Measurements from ENCODE around the gene ABCC6.

Gene ABCC6

DNA sequence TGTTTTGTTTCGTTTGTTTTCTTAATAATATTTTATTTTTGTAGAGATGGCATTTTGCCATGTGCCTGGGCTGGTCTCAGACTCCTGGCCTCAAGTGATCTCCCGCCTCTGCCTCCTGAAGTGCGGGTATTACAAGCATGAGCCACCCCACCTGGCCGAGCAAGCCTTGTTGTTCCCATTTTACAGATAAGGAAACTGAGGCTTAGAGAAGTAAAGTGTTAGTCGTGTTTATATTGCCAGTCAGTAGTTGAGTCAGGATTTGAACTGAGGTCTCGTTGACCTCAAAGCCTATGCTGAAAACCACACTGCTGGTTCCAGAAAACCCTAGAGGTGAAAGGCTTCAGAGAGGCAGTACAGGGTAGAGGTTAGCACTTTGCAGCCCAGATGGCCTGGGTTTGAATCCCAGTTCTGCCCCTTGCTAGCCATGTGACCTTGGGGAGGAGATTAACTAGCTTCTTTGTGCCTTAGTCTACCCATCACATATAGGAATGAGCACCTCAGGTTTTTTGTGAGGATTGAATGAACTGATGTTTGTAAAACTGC lies 102.0 kb downstream of the ABCC6 start (continued):
- TF ChIP-seq, protein P1, sequence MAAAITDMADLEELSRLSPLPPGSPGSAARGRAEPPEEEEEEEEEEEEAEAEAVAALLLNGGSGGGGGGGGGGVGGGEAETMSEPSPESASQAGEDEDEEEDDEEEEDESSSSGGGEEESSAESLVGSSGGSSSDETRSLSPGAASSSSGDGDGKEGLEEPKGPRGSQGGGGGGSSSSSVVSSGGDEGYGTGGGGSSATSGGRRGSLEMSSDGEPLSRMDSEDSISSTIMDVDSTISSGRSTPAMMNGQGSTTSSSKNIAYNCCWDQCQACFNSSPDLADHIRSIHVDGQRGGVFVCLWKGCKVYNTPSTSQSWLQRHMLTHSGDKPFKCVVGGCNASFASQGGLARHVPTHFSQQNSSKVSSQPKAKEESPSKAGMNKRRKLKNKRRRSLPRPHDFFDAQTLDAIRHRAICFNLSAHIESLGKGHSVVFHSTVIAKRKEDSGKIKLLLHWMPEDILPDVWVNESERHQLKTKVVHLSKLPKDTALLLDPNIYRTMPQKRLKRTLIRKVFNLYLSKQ (tag by site-specific recombination; IDR thresholded peaks at IDR 0.05; ENCODE audit: borderline replicate concordance) = no peak

DNA sequence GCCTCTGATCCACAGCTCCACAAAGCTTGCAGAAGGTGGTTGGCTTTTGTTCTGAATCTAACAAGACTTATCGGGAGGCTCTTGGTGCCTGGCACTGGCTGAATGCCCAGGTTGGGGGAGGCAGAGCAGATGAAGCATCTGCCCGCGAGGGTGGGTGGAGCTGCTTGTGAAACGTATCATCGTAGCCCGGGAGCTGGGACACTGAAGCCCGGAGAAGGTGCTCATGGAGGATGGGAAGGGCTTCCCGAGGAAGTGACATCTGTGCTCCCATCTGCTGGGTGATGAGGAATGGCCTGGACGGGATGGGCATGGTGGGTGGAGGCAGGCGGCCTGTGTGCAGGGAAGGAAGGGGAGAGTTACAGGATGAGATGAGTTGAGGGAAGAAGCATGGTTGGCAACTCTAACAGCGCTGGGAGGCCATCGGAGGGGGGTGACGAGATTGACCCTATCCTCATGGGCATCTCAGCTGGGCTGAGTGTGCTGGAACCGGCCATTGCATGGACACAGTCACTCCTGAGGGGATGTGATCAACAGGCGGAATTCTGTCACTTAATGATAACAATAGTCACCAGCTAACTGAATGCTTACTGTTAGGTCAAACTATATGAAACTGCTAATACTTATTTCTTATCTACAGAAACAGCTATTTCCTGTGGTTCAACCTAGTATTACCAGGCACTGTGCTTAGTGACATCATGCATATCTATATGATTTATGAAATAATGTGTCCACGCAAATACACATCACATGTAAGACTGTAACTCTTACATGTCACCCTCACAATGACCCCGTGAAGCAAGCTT lies 102.7 kb downstream of the ABCC6 start:
- Histone ChIP-seq H3K4me3 (ENCODE audit: low read depth, low read length) (no peak overlapping the region), H3K27ac (ENCODE audit: extremely low read depth, low read depth, low read length) (no peak overlapping the region), H3K9me3 (ENCODE audit: control insufficient read depth, insufficient read depth, low read depth, low read length) (no peaks in the 10 kb centered on the region), H3K4me1 (ENCODE audit: control insufficient read depth, insufficient read depth, low read length) (no peaks in the 10 kb centered on the region), H3K36me3 (ENCODE audit: control insufficient read depth in 2 of 2, insufficient read depth in 1 of 2, low read length in 2 of 2) (peaks cover 19 to 74% of the 10 kb centered on the region in 2 experiments; a peak in 2 of 3 replicates)
- ChIA-PET CTCF (interaction anchor here (0.6 to 1.2 kb wide), 3 partner anchors 49 to 417 kb away, joined by 3 to 4 read pairs (median 4); no protein-coding TSS in a partner anchor), POLR2A (no interaction called here)
- TF ChIP-seq, protein P2, sequence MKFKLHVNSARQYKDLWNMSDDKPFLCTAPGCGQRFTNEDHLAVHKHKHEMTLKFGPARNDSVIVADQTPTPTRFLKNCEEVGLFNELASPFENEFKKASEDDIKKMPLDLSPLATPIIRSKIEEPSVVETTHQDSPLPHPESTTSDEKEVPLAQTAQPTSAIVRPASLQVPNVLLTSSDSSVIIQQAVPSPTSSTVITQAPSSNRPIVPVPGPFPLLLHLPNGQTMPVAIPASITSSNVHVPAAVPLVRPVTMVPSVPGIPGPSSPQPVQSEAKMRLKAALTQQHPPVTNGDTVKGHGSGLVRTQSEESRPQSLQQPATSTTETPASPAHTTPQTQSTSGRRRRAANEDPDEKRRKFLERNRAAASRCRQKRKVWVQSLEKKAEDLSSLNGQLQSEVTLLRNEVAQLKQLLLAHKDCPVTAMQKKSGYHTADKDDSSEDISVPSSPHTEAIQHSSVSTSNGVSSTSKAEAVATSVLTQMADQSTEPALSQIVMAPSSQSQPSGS (tag by site-specific recombination; IDR thresholded peaks at IDR 0.05; ENCODE audit: low read depth) = 0 out of 2 replicates have a peak, but pooled peaks have one; percentile 12
- no peak for TF ChIP-seq ZNF544 (tag by site-specific recombination; IDR thresholded peaks at IDR 0.05)

DNA sequence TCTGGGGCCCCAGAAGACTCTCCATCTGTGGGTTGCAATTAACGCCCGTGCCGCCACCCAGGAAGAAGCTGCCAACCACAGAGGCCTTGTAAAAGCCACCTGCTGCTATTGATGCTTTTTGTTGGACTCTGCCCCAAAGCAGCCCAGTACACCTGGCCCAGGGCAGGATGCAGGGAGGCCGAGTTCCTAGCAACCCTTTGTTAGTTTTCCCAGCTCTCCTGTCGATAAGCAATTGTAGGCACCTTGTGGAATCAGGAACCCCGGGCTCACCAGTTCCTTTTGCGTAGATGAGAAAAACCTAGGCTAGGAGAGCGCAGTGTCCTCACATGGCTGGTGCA lies 103.3 kb downstream of the ABCC6 start:
- Histone ChIP-seq H3K36me3 (ENCODE audit: control insufficient read depth in 2 of 2, insufficient read depth in 1 of 2, low read length in 2 of 2) (peaks cover 19 to 75% of the 10 kb centered on the region in 2 experiments; a peak in 2 of 3 replicates), H3K9me3 (ENCODE audit: control insufficient read depth, insufficient read depth, low read depth, low read length) (no peaks in the 10 kb centered on the region), H3K4me3 (ENCODE audit: low read depth, low read length) (no peak overlapping the region), H3K4me1 (ENCODE audit: control insufficient read depth, insufficient read depth, low read length) (no peaks in the 10 kb centered on the region), H3K27ac (ENCODE audit: extremely low read depth, low read depth, low read length) (no peak overlapping the region)
- no peak for TF ChIP-seq ZNF768 (tag by site-specific recombination; IDR thresholded peaks at IDR 0.05)
- TF ChIP-seq, protein P3, sequence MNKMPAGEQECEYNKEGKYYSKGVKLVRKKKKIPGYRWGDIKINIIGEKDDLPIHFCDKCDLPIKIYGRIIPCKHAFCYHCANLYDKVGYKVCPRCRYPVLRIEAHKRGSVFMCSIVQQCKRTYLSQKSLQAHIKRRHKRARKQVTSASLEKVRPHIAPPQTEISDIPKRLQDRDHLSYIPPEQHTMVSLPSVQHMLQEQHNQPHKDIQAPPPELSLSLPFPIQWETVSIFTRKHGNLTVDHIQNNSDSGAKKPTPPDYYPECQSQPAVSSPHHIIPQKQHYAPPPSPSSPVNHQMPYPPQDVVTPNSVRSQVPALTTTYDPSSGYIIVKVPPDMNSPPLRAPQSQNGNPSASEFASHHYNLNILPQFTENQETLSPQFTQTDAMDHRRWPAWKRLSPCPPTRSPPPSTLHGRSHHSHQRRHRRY (tag by site-specific recombination; IDR thresholded peaks at IDR 0.05) = no peak
- no peak for TF ChIP-seq REPIN1 (tag by site-specific recombination; IDR thresholded peaks at IDR 0.05; ENCODE audit: low read depth)
- TF ChIP-seq GLIS1 (tag by site-specific recombination; IDR thresholded peaks at IDR 0.05) = no peak
- POLR2A ChIA-PET = no interaction called here
- CTCF ChIA-PET = interaction anchor here (0.6 to 1.2 kb wide), 3 partner anchors 48 to 416 kb away, joined by 3 to 4 read pairs (median 4); no protein-coding TSS in a partner anchor

DNA sequence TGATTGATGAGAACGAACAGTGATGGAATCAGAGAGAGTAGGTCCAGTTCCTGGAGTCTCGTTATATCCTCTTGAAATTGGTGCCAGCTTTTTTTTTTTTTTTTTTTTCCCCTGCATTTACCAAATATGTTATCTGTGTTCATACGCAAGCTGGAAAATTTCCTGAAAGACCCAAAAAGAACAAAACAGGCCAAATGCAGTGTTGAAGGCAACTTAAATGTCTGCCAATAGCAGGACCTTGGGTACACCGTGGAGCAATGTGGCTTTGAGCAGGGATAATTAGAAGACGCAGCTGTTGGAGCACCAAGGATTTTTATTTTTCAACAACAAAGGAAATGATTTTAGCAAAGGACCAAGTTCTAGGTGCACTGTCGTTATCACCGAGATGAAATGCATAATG lies 105.0 kb downstream of the ABCC6 start:
- POLR2A ChIA-PET = interaction anchor here (0.6 kb wide), 1 partner anchor 184 kb away, joined by 3 read pairs; no protein-coding TSS in a partner anchor
- CTCF ChIA-PET = interaction anchor here (0.7 kb wide), 1 partner anchor 335 kb away, joined by 3 read pairs; no protein-coding TSS in a partner anchor
- Histone ChIP-seq H3K9me3 (ENCODE audit: control insufficient read depth, insufficient read depth, low read depth, low read length) (no peaks in the 10 kb centered on the region), H3K4me1 (ENCODE audit: control insufficient read depth, insufficient read depth, low read length) (no peaks in the 10 kb centered on the region), H3K36me3 (ENCODE audit: control insufficient read depth in 2 of 2, insufficient read depth in 1 of 2, low read length in 2 of 2) (peaks cover 10 to 75% of the 10 kb centered on the region in 2 experiments; a peak in 2 of 3 replicates), H3K27ac (ENCODE audit: extremely low read depth, low read depth, low read length) (no peak overlapping the region), H3K4me3 (ENCODE audit: low read depth, low read length) (no peak overlapping the region)
- peak; percentile 59 for TF ChIP-seq SETDB1 (IDR thresholded peaks at IDR 0.05; ENCODE audit: insufficient read length, low read length)
- no peak for TF ChIP-seq IKZF3 (tag by site-specific recombination; IDR thresholded peaks at IDR 0.05)

DNA sequence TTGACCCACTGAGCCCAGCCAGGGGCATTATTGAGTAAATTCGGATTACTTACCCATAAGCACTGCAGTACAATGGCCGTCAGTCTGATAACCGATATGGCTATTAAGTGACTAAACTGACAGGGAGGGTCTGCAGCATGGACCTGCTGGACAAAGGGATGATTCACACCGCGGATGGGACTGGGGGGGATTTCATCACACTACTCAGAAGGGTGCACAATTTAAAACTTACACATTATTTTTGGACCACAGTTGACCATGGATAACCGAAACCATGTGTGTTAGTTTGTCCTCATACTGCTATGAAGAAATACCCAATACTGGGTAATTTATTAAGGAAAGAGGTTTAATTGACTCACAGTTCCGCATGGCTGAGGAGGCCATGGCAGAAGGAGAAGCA lies 106.5 kb downstream of the ABCC6 start:
- CTCF ChIA-PET = no interaction called here
- H3K27ac ChIP-seq (ENCODE audit: extremely low read depth, low read depth, low read length) = no peak overlapping the region
- POLR2A ChIA-PET = no interaction called here
- H3K9me3 ChIP-seq (ENCODE audit: control insufficient read depth, insufficient read depth, low read depth, low read length) = no peaks in the 10 kb centered on the region
- no peaks in the 10 kb centered on the region for H3K4me1 ChIP-seq (ENCODE audit: control insufficient read depth, insufficient read depth, low read length)
- H3K4me3 ChIP-seq (ENCODE audit: low read depth, low read length) = no peak overlapping the region
- H3K36me3 ChIP-seq (ENCODE audit: control insufficient read depth in 2 of 2, insufficient read depth in 1 of 2, low read length in 2 of 2) = peaks cover 4 to 77% of the 10 kb centered on the region in 2 experiments; a peak in 2 of 3 replicates
- no peak for TF ChIP-seq ZNF561 (tag by site-specific recombination; IDR thresholded peaks at IDR 0.05; ENCODE audit: borderline replicate concordance)
- no peak for TF ChIP-seq ZNF404 (tag by site-specific recombination; IDR thresholded peaks at IDR 0.05)
- no peak for TF ChIP-seq ZNF837 (tag by site-specific recombination; IDR thresholded peaks at IDR 0.05)
- no peak for TF ChIP-seq SP7 (tag by site-specific recombination; IDR thresholded peaks at IDR 0.05)
- TF ChIP-seq ZNF292 (tag by site-specific recombination; IDR thresholded peaks at IDR 0.05; ENCODE audit: borderline replicate concordance, low read depth) = no peak
- TF ChIP-seq ZNF777 (tag by site-specific recombination; IDR thresholded peaks at IDR 0.05; ENCODE audit: borderline replicate concordance) = no peak
- TF ChIP-seq ZNF311 (tag by site-specific recombination; IDR thresholded peaks at IDR 0.05; ENCODE audit: borderline replicate concordance) = no peak
- no peak for TF ChIP-seq ZNF747 (tag by site-specific recombination; IDR thresholded peaks at IDR 0.05)
